Astrocyte of the hippocampus (primary cell): Measurements from ENCODE around the gene ZBTB17.

ENCODE experiments used
- DNase-seq: peaks from one replicate; pipeline ENCODE4 v3.0.0; 2011; ENCODE audit warnings: low read depth, low spot score

Gene ZBTB17

DNA sequence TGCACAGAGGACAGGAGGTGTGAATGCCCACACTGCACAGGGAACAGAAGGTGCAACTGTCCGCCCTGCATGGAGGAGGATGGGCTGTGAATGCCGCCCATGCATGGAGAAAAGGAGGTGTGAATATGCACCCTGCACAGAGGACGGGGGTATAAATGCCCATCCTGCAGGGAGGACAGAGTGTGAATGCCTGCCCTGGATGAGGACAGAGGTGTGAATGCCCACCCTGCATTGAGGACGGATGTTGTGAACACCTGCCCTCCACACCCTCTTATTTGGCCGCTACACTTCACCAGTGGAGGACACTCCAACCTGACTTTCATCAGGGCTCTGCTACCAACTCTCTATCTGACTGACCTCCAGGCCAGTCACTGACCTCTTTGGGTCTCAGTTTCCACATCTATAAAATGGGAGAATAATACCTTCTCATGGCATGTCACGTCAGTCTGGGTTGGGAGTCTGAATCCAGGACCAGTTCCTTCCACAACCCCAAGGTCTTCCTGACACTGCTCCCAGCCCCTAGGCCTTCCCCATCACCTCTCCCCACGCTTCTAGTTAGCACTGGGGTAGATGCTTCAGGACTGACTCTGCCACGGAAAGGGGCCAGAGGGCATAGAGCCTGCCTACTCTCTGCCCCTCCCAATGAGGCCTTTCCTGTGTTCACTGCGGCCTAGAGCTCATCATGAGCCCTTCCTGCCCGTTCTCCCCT is 28.4 kb downstream of the ZBTB17 start:
- DNase-seq: no peak

- DNase-seq: no peak
Measured at GRCh38 chr1:15946571-15947381, 29.1 kb downstream of the ZBTB17 start.

DNA sequence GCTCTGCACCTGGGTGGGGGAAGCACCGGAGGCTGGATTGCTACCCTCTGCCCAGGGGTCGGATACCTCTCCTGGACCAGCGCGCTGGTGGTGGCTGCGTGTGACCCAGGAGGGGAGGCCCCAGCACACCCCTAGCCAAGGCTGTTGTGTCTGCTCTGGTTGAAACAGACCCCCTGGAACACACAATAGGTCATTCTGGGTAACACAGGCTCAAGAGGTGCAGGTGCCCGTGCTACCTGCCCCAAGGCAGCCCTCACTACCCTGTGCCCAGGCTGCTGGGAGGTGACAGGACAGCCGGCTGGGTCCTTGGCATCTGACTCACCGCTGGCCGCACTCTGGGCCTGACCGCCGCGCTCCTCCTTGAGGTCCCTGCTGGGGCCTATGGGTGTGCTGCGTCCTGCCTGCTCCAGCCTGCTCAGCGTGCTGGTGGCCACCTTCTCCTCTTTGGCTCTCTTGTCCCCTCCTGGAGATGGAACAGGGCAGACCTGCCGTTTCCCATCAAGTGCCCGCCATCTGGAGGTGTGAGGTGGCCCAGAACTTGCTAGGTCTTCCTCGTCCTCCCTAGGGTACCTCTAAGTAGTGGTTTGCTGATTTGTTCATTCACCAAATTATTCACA is 30.0 kb downstream of the ZBTB17 start:
- no peak for DNase-seq

DNA sequence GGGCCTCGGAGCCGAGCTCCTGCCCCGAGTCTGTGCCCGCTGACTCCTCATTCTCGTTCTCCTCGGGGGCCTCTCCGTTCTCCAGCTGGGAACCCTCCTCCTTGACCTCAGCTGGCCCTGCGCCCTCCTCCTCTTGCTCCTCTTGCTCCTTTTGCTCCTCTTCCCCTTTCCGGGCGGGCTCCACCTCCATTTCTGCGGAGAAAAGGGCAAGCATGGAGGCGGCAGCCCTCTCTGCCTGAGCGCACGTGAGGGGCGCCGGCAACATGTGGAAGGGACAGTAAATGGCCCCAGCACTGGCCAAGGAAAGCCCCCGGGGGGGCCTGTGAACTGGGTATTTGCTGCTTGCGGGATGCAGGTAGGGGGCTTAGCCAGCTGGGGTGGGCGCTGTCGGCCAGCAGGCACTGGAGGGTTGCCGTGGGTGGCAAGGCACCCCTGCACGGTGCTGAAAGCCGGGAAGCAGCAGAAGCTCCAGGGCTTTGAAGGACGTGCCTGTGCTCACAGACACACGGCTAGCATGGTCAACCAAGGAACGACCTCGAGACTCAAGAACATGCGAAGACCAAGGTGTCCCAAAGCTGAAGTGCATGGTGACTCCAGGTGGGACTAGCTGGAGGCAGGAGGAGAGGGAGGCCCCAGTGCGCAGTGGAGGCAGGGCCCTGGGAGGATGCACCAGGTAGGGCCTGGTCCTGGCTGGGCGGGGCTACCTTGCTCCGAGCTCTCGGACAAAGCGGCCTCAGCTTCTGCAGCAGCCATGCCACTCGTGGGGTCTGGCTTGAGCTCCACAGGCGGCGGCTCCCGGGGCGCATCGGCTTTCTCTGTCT is 30.7 kb downstream of the ZBTB17 start:
- no peak for DNase-seq

DNA sequence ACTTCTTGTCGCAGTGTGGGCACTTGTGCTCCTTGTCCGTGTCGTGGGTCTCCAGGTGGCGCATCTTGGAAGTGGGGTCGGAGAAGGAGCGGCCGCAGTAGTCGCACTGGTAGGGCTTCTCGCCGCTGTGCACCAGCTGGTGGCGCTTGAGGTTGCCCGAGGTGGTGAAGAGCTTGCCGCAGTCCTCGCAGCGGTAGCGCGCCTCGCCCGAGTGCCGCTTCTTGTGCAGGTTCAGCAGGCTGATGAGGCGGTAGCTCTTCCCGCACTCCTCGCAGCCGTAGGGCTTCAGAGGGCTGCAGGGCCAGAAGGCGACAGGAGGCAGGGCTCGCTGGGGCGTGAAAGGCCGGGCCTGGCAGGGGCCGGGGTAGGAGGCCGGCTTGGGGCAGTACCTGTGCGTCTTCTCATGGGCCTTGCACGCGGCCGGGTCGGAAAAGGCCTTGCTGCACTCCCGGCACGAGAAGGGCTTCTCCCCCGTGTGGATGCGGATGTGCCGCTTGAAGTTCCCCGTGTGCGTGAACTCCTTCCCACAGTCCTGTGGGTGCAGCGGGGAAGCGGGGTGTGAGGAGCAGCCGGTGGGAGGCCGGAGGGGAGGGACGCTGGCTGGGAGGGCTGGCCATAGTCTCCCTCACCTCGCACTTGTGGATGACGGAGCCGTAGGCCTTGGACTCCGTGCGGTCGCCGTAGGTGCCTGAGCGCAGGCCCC is 31.4 kb downstream of the ZBTB17 start:
- DNase-seq: no peak

GRCh38 chr1:15943992-15944307 is 32.0 kb downstream of the ZBTB17 start:
- no peak for DNase-seq

- no peak for DNase-seq
Measured at GRCh38 chr1:15943328-15943991, 32.4 kb downstream of the ZBTB17 start.

DNA sequence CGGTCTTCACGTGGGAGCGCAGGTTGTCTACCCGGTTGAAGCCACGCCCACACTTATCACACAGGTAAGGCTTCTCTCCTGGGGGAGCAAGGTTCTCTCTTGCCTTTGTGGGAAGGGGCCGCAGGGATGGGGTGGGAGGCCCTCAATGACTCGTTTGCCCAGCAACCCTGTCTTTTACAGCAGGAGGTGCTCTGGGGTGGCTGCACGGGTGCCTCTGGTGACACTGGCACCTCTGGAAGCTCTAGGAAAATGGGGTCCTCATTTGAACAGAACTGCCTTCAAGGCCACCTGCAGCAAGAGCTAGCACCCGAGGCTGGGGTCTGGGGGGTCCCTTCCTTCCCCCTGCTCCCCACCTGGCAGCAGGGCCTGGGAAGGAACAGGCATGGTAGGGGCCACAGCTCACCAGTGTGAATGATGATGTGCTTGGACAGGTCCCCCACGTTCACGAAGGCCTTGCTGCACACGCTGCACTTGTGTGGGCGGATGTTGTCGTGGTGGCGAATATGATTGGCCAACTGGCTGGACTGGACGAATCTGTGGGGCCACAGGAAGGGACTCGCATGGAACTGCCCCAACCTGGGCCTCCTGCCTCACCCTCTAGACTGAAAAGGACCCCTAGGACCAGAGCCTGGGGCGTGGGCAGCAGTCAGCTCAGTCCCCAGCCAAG is 33.1 kb downstream of the ZBTB17 start:
- no peak for DNase-seq

DNA sequence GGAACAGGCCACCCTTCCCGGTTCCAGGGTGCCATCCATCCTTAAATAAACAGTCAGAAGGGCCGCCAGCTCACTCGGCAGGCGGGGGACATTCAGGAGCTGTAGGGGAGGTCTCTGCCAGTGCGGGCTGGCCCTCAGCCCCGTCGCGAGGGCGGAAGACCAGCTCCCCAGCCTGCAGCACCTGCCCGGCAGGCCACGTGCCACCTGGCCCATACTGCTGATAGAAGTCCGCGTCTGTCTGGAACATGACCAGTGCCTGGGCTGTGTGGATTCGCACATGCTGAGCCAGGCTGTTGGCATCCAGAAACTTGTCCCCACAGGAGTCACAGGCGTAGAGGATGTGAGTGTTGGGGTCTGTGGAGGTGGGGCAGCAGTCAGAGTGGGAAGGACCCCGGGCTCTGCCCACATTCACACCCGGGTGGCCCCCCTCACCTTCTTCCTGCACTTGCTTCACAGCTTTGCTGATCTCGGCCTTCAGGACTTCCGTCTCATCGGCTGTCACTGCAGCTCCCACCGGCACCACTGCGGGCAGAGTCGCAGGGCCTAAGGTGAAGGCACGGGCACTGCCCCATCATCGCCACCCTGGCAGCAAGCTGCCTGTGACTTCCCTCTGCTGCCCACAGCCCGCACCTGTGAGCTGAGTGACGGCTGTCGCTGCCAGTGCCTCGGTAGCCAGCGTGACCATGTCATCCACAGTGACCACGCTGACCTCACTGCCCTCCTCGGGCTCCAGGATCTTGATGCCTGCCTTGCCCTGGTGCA is 33.8 kb downstream of the ZBTB17 start:
- no peak for DNase-seq

DNA sequence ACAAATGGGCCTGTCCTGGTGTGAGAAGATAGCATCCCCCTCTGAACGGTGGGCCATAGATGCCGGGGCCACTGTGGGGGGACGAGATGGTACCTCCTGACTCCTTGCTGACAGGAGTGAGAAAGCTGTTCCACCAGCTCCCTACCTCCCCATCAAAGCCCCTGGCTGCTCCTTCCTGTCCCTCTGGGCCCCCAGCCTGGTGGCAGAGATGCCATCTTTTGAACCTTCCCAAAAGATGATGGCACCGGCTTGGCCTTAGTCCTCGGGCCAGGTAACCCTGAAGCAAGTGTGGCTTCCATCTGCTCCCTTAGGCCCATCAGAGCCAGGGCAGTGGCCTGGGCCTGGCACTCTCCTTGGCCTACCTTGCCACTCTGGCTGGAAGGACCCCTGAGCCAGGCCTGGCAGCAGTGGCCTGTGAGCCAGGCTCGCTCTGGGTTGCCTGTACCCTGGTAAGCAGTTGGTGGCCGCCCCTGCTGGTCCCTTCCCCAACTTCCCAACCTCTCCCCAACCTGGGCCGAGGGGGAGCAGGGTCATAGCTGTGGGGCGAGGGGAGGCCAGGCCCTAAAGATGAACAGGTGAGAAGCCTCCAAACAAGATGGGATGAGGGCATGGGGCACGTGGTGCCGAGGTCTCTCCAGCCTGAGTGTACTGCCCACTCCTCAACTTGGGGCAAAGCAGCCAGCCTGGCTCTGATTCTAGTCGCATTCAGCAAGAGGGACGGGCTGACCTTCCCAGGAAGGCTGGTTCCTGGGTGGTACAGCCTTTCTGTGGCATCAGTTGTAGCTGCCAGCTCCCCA is 34.7 kb downstream of the ZBTB17 start:
- no peak for DNase-seq

DNA sequence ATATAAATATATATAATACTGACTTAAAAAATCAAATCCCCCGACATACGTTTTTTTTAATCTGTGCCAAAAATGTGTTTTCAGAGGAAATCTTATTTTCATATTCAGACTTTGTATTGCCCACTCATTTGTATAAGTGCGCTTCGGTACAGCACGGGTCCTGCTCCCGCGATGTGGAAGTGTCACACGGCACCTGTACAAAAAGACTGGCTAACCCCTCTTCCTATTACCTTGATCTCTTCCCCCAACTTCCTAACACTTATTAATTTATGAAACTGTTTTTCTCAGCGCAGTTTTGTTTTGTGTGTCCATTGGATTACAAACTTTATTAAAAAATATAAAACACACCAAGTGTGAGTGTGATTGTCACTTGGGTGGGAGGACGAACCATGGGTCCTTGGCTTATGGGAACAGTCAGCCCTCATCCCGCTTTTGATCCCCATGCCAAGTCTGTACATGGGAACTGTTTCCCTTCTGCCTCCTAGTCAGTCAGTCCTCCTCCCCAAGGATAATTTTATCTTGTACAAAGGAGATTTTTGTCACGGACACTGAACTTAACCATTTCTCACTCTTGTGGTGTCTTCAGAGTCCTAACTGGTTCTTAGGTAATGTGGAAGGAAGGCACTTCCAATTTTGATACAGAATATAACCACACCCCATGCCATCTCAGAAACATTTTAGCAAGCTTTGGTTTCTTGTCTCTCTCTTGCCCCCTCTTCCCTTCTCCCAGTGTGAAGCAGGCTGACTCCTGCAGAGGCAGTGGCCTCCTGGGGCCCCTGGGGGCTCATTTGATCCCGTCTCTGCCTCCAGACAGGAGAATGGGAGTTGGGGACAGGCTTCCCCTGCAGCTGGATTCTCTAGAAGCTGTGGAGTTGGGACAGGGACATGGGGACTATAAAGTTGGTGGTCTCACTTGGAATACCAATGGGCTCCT is 35.5 kb downstream of the ZBTB17 start:
- no peak for DNase-seq

- DNase-seq: no peak
Measured at GRCh38 chr1:15939181-15940109, 36.5 kb downstream of the ZBTB17 start.

- DNase-seq: no peak
Measured at GRCh38 chr1:15938628-15939161, 37.2 kb downstream of the ZBTB17 start.

- no peak for DNase-seq
Measured at GRCh38 chr1:15937706-15938168, 38.2 kb downstream of the ZBTB17 start.

- DNase-seq: no peak
Measured at GRCh38 chr1:15937146-15937545, 38.8 kb downstream of the ZBTB17 start.

- DNase-seq: no peak
Measured at GRCh38 chr1:15936025-15936424, 39.9 kb downstream of the ZBTB17 start.
